GM12875 (cell line): Measurements from ENCODE around the gene SLC25A33.

Experiments used
- H3K4me3 ChIP-seq: one replicate; pipeline ENCODE4 v1.5.1; 2011; ENCODE audit warnings: low read depth, low read length, control low read depth
- TF ChIP-seq, protein P1 (sequence below): IDR thresholded peaks from 2 replicates; pipeline ENCODE4 v1.5.1; 2011; ENCODE audit warnings: low read depth, mild to moderate bottlenecking, control low read depth, inconsistent platforms, low read length, moderate library complexity, borderline replicate concordance; ENCODE audit not compliant: insufficient read depth

The SLC25A33 gene

GRCh38 chr1:9609998-9610397 is 70.7 kb downstream of the SLC25A33 start:
- TF ChIP-seq, protein P1, sequence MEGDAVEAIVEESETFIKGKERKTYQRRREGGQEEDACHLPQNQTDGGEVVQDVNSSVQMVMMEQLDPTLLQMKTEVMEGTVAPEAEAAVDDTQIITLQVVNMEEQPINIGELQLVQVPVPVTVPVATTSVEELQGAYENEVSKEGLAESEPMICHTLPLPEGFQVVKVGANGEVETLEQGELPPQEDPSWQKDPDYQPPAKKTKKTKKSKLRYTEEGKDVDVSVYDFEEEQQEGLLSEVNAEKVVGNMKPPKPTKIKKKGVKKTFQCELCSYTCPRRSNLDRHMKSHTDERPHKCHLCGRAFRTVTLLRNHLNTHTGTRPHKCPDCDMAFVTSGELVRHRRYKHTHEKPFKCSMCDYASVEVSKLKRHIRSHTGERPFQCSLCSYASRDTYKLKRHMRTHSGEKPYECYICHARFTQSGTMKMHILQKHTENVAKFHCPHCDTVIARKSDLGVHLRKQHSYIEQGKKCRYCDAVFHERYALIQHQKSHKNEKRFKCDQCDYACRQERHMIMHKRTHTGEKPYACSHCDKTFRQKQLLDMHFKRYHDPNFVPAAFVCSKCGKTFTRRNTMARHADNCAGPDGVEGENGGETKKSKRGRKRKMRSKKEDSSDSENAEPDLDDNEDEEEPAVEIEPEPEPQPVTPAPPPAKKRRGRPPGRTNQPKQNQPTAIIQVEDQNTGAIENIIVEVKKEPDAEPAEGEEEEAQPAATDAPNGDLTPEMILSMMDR, result no peak
- no peak overlapping the region for H3K4me3 ChIP-seq

- H3K4me3 ChIP-seq, result no peak overlapping the region
- TF ChIP-seq, protein P1, result no peak
Observed at GRCh38 chr1:9610548-9610947, 71.3 kb downstream of the SLC25A33 start.

DNA sequence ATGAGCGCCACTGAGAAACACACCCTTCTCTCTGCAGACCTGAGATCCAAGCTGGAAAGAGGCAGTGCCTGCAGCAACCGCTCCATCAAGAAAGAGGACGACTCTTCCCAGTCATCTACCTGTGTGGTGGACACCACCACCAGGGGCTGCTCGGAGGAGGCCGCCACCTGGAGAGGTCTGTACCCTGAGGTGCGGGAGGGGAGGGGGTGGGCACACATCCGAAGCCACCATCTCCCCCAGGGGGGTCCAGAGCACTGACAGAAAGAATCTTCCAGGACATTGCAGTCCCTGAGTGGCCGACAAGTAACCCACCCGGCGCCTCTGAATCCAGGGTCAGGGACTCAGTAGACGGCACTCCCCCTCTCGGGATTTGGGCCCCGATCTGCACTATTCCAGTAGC is 72.5 kb downstream of the SLC25A33 start:
- TF ChIP-seq, protein P1, result no peak
- no peak overlapping the region for H3K4me3 ChIP-seq

DNA sequence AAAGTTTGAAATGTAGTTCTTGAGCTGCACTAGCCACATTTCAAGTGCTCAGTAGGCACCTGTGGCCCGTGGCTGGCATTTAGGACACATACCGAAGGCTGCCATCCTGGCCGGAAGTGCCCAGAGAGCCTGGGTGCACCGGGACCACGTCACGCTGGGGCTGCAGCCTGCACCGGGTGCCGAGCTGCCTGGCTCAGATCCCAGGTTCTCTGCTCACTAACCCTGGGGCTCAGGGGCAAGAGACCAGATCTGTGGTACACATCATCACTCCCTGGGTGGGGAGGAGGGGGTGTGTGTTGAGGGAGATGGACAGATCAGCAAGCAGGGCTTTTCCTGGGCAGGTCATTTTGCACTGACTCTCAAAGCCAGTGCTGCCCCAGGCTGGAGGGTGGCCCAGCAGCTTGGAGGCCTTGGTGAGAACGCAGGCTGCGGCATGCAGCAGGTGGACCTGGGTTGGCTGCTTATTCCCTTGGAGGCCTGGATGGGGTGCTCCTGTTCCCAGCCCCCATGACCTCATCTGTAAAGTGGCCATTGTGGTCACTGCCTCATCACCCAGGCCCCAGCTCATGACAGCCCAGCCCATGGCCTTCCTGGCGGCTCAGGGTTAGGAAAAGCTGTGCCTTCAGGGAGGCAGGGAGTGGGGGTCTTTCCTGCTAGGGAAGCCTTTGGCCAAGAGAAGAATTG is 73.0 kb downstream of the SLC25A33 start:
- H3K4me3 ChIP-seq, result no peak overlapping the region
- TF ChIP-seq, protein P1, result no peak

DNA sequence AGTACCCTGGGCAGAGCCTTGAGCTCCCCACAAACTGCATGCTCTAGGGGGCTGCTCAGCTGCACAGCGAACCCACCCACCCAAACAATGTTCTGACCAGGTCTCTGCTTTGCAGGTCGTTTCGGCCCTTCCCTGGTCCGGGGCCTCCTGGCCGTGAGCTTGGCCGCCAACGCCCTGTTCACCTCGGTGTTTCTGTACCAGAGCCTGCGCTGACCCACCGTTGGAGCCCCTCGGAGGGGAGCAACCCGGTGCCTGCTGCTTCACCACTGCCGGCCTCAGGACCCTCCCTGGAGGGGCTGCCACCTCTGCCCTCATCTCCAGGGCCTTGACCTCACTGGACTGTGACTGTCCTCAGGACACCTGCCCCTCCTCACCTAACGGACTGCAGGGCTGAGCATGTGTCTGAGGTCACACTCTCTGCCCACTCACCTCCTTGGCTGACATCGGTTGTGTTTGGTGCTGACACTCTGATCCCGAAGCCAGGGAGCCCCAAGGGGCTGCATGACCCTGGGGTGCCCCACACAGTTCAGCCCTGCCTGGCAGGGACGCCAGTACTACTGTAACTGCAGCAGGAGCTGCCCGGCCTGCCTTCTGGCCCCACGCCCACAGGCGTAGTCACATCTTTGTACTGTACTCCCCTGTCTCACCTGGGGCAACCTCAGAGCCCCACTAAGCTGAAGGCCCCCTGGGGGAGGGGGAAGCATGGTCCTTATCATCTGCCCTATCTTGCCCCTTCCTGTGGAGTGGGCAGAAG is 73.8 kb downstream of the SLC25A33 start:
- TF ChIP-seq, protein P1, result no peak
- H3K4me3 ChIP-seq, result no peak overlapping the region

DNA sequence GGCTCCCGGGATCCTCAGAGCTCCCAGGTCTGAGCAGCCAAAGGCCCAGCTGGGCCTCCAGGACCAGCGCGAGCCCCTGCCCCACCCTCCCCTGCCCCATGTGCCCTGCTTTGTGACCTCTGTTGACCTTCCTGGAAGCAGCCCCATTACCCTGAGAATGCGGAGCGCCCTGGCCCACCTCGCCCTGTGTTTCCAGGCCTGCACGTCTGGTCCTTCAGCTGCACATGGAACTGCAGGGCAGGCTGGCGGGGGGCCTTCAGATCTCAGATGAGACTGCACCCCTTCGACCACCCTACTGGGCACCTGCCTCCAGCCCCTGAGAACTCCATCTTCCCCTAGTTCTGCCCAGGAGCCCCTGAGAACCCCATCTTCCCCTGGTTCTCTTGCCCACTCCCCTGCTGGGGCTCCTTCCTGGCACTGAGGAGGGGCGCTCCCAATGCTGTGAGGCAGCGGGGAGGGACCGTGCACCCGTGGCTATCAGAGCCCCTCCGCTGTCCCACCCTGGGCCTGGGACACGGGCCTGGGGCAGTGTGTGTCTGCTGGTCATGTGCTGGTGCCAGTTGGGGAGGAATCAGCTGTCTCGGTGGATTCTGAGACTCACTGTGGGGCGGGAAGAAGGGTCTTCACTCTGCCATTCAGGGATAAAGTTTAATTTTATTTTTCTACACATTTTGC is 74.5 kb downstream of the SLC25A33 start:
- no peak overlapping the region for H3K4me3 ChIP-seq
- TF ChIP-seq, protein P1, result no peak
